ENCODE measurements around the gene GAS7. TPM values are rescaled to one million over a fixed set of nuclear protein-coding genes. Genes with fewer than 3 reads are reported as not detected.
A peak's percentile ranks its signal among the peaks of the same experiment; 100 is the strongest.

Gene GAS7
- total and polyA plus RNA-seq, 7 donors = 1.4 to 16.9 (median 7.0) TPM

GRCh38 chr17:10183931-10184930, 14.2 kb downstream of the GAS7 start:
- intact Hi-C loops (cut with DNase I) = no loop called here
- H3K36me3 ChIP-seq (ENCODE audit: insufficient read depth in 1 of 2, low read depth in 1 of 2) = no peaks in the 10 kb centered on the region
- WGBS, 3 donors = 46 to 49% (median 47%) methylated on average over 8 of the region's 8 CpGs
- ATAC-seq (no peak), DNase-seq (no peak)
- no peaks in the 10 kb centered on the region for H3K4me1 ChIP-seq
- no peaks in the 10 kb centered on the region for H3K27me3 ChIP-seq (ENCODE audit: insufficient read depth in 3 of 3, low read length in 2 of 3)
- TF ChIP-seq CTCF (IDR thresholded peaks at IDR 0.05) = no peak
- no peaks in the 10 kb centered on the region for H3K9me3 ChIP-seq
- no peak overlapping the region for H3K4me3 ChIP-seq
- no peak overlapping the region for H3K27ac ChIP-seq

- Histone ChIP-seq H3K9me3 (no peaks in the 10 kb centered on the region), H3K27ac (no peak overlapping the region), H3K4me3 (no peak overlapping the region), H3K36me3 (ENCODE audit: insufficient read depth in 1 of 2, low read depth in 1 of 2) (no peaks in the 10 kb centered on the region), H3K4me1 (no peaks in the 10 kb centered on the region), H3K27me3 (ENCODE audit: insufficient read depth in 3 of 3, low read length in 2 of 3) (no peaks in the 10 kb centered on the region)
- intact Hi-C loops (cut with DNase I) = no loop called here
- no peak for TF ChIP-seq CTCF (IDR thresholded peaks at IDR 0.05)
- WGBS, 3 donors = 91 to 95% (median 93%) methylated on average over 5 of the region's 5 CpGs
- DNase-seq = no peak
- ATAC-seq = no peak
These were observed 15.6 kb downstream of the GAS7 start for GRCh38 chr17:10182785-10183184.

GRCh38 chr17:10178506-10178991, 19.9 kb downstream of the GAS7 start:
- 58 to 66% (median 59%) methylated on average over 8 of the region's 8 CpGs for WGBS, 3 donors
- TF ChIP-seq CTCF (IDR thresholded peaks at IDR 0.05) = no peak
- intact Hi-C loops (cut with DNase I) = no loop called here
- no peaks in the 10 kb centered on the region for H3K9me3 ChIP-seq
- no peak overlapping the region for H3K27ac ChIP-seq
- DNase-seq (no peak), ATAC-seq (no peak)
- H3K27me3 ChIP-seq (ENCODE audit: insufficient read depth in 3 of 3, low read length in 2 of 3) = no peaks in the 10 kb centered on the region
- H3K4me3 ChIP-seq = no peak overlapping the region
- no peaks in the 10 kb centered on the region for H3K4me1 ChIP-seq
- H3K36me3 ChIP-seq (ENCODE audit: insufficient read depth in 1 of 2, low read depth in 1 of 2) = no peaks in the 10 kb centered on the region

GRCh38 chr17:10177913-10178505, 20.4 kb downstream of the GAS7 start:
- Histone ChIP-seq H3K4me1 (no peaks in the 10 kb centered on the region), H3K9me3 (no peaks in the 10 kb centered on the region), H3K27ac (no peak overlapping the region), H3K4me3 (no peak overlapping the region), H3K36me3 (ENCODE audit: insufficient read depth in 1 of 2, low read depth in 1 of 2) (no peaks in the 10 kb centered on the region), H3K27me3 (ENCODE audit: insufficient read depth in 3 of 3, low read length in 2 of 3) (no peaks in the 10 kb centered on the region)
- ATAC-seq (peak in 1 of 4 donors; percentile 56), DNase-seq (peak in 1 of 2 donors; percentile 40)
- 35 to 42% (median 40%) methylated on average over 12 of the region's 12 CpGs for WGBS, 3 donors
- intact Hi-C loops (cut with DNase I) = no loop called here
- no peak for TF ChIP-seq CTCF (IDR thresholded peaks at IDR 0.05)

Data from psoas muscle (tissue), 8 donors.